DOHH2 (cell line): ENCODE measurements around the gene NFE2L1.
A peak's percentile ranks its signal among the peaks of the same experiment; 100 is the strongest.
"Not testable (repeated sequence)": the region's sequence is repeated elsewhere in the genome, so short reads cannot be mapped to it uniquely, and the experiment has no call there.

Experiments used
- H3F3A ChIP-seq: fragments of 200-600 bp; sonication (generic), shearing (Covaris generic); 2 replicates; pipeline ENCODE4 v1.6.0; 2016; ENCODE audit warnings: antibody characterized with exemption, mild to moderate bottlenecking; ENCODE audit not compliant: control insufficient read depth, insufficient read depth
- H3K27ac ChIP-seq: fragments of 200-600 bp; sonication (generic); 2 replicates; pipeline ENCODE4 v1.5.1; 2014; ENCODE audit warnings: low read depth, mild to moderate bottlenecking, low read length, moderate library complexity
- H3K27me3 ChIP-seq: fragments of 200-600 bp; sonication (generic); 2 replicates; pipeline ENCODE4 v1.6.1; 2014; ENCODE audit warnings: mild to moderate bottlenecking, low read length, mixed read lengths; ENCODE audit not compliant: control insufficient read depth
- H3K36me3 ChIP-seq: fragments of 200-600 bp; sonication (generic); 2 replicates; pipeline ENCODE4 v1.6.1; 2014; ENCODE audit warnings: mild to moderate bottlenecking, low read length, moderate library complexity, mixed read lengths; ENCODE audit not compliant: control insufficient read depth
- H3K4me1 ChIP-seq: fragments of 200-600 bp; sonication (generic); 2 replicates; pipeline ENCODE4 v1.6.1; 2014; ENCODE audit warnings: mild to moderate bottlenecking, low read length, mixed read lengths; ENCODE audit not compliant: control insufficient read depth
- H3K4me2 ChIP-seq: fragments of 200-600 bp; sonication (generic); 2 replicates; pipeline ENCODE4 v1.6.0; 2014; ENCODE audit warnings: mild to moderate bottlenecking, low read length, moderate library complexity
- H3K4me3 ChIP-seq: fragments of 200-600 bp; sonication (generic); 2 replicates; pipeline ENCODE4 v1.5.1; 2014; ENCODE audit warnings: mild to moderate bottlenecking, low read length, mixed read lengths
- H3K79me2 ChIP-seq: fragments of 200-600 bp; sonication (generic); 2 replicates; pipeline ENCODE4 v1.6.1; 2014; ENCODE audit warnings: mild to moderate bottlenecking, low read length, mixed read lengths; ENCODE audit not compliant: control insufficient read depth
- H3K9me2 ChIP-seq: fragments of 200-600 bp; sonication (generic); replicated peaks from 2 replicates; pipeline ENCODE4 v1.6.1; 2014; ENCODE audit warnings: mild to moderate bottlenecking, low read length, mixed read lengths; ENCODE audit not compliant: control insufficient read depth
- H3K9me3 ChIP-seq: fragments of 200-600 bp; sonication (generic); 2 replicates; pipeline ENCODE4 v1.6.1; 2014; ENCODE audit warnings: antibody characterized with exemption, low read length, mixed read lengths; ENCODE audit not compliant: control insufficient read depth, insufficient read depth
- H4K20me1 ChIP-seq: fragments of 200-600 bp; sonication (generic); 2 replicates; pipeline ENCODE4 v1.6.0; 2014; ENCODE audit warnings: low read depth, mild to moderate bottlenecking, antibody characterized with exemption, low read length, moderate library complexity; ENCODE audit not compliant: control insufficient read depth, insufficient read depth
- EZH2phosphoT487 ChIP-seq: fragments of 200-600 bp; sonication (generic); IDR thresholded peaks from 2 replicates; pipeline ENCODE4 v1.6.1; 2017; ENCODE audit warnings: borderline replicate concordance, mild to moderate bottlenecking, antibody characterized with exemption, low read length, moderate library complexity, mixed read lengths
- TF ChIP-seq, protein P1 (sequence below): fragments of 200-600 bp; sonication (generic); IDR thresholded peaks from one replicate; pipeline ENCODE4 v1.5.1; 2014; ENCODE audit warnings: antibody characterized with exemption, mild to moderate bottlenecking, low read depth, low read length; ENCODE audit not compliant: poor library complexity, severe bottlenecking

The NFE2L1 gene

DNA sequence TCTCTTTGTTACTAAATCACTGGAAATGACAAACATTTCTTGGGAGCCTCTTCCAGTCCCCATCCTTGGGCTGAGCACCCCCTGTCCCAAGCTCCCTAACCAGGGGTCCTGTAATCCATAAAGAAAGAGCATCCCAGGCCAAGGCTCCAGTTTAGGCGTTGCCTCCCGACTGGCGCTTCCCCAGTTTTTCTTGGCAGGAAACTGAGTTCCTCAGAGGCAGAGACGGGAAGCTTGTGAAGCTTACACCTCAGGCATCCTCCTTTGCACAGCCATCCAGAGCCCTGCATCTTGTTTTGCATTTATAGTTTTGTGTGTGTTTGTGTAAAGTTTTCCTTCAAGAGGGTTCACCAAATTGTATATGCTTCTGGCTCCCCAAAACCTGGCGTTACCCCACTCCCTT is 17.6 kb upstream of the NFE2L1 start:
- no peak overlapping the region for H3K27ac ChIP-seq
- no peaks in the 10 kb centered on the region for H3K36me3 ChIP-seq
- no peaks in the 10 kb centered on the region for H3K9me2 ChIP-seq
- no peaks in the 10 kb centered on the region for H3F3A ChIP-seq
- no peak overlapping the region for H3K4me3 ChIP-seq
- no peaks in the 10 kb centered on the region for H3K9me3 ChIP-seq
- H3K4me1 ChIP-seq = peaks cover 12% of the 10 kb centered on the region
- no peak for TF ChIP-seq EZH2phosphoT487
- TF ChIP-seq, protein P1, sequence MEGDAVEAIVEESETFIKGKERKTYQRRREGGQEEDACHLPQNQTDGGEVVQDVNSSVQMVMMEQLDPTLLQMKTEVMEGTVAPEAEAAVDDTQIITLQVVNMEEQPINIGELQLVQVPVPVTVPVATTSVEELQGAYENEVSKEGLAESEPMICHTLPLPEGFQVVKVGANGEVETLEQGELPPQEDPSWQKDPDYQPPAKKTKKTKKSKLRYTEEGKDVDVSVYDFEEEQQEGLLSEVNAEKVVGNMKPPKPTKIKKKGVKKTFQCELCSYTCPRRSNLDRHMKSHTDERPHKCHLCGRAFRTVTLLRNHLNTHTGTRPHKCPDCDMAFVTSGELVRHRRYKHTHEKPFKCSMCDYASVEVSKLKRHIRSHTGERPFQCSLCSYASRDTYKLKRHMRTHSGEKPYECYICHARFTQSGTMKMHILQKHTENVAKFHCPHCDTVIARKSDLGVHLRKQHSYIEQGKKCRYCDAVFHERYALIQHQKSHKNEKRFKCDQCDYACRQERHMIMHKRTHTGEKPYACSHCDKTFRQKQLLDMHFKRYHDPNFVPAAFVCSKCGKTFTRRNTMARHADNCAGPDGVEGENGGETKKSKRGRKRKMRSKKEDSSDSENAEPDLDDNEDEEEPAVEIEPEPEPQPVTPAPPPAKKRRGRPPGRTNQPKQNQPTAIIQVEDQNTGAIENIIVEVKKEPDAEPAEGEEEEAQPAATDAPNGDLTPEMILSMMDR = no peak
- no peaks in the 10 kb centered on the region for H4K20me1 ChIP-seq
- no peak overlapping the region for H3K4me2 ChIP-seq
- H3K79me2 ChIP-seq = no peaks in the 10 kb centered on the region
- H3K27me3 ChIP-seq = peaks cover 21% of the 10 kb centered on the region

DNA sequence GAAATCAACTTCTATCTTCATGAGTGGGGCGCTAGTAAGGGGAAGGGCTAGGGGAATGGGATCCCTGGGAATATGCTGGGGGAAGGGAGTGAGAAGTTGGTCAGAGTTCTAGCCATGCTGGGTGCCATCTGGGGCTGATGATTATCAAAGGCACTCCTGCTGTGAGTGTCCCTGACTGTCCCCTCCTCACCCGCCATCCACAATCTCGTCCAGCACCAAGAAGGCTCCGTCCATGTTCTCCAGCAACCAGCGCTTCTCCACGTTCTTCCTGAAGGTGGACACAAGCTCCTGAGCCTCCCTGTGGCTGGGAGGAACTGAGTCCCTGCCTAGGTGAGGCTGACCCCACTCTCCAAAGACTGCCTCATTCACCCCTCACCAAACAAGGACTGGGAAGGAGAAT is 16.2 kb upstream of the NFE2L1 start:
- Histone ChIP-seq H3K4me1 (peaks cover 4% of the 10 kb centered on the region), H3K9me3 (no peaks in the 10 kb centered on the region), H3K36me3 (no peaks in the 10 kb centered on the region), H4K20me1 (no peaks in the 10 kb centered on the region), H3K4me3 (no peak overlapping the region), H3K9me2 (no peaks in the 10 kb centered on the region), H3F3A (0 out of 2 replicates have a peak, but pooled peaks cover 2% of the 10 kb centered on the region), H3K4me2 (no peak overlapping the region), H3K27me3 (peaks cover 26% of the 10 kb centered on the region), H3K27ac (no peak overlapping the region), H3K79me2 (no peaks in the 10 kb centered on the region)
- no peak for TF ChIP-seq EZH2phosphoT487
- TF ChIP-seq, protein P1 = no peak

DNA sequence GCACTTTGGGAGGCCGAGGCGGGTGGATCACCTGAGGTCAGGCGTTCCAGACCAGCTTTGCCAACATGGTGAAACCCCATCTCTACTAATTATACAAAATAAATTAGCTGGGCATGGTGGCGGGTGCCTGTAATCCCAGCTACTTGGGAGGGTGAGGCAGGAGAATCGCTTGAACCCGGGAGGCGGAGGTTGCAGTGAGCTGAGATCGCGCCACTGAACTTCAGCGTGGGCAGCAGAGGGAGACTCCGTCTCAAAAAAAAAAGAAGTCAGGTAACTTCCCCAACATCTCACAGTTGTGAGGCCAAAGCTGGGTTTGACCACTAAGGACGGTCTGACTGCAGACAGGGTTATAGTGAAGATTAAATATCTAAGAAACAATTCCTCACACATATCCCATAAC is 13.4 kb upstream of the NFE2L1 start:
- not testable (repeated sequence) for H3K9me3 ChIP-seq, H3K79me2 ChIP-seq, H3K4me2 ChIP-seq, H3K4me3 ChIP-seq, H3K9me2 ChIP-seq, H3K27ac ChIP-seq, H3F3A ChIP-seq, H3K36me3 ChIP-seq, H4K20me1 ChIP-seq
- Histone ChIP-seq H3K27me3 (peaks cover 39% of the 10 kb centered on the region), H3K4me1 (peaks cover 18% of the 10 kb centered on the region)

- Histone ChIP-seq H3K4me2 (peak overlapping the region; percentile 97), H3K27me3 (peaks cover 37% of the 10 kb centered on the region), H3K27ac (no peak overlapping the region), H3F3A (peaks cover 7% of the 10 kb centered on the region; the same call in 1 of the 2 replicates), H3K79me2 (no peaks in the 10 kb centered on the region), H4K20me1 (no peaks in the 10 kb centered on the region), H3K9me3 (no peaks in the 10 kb centered on the region), H3K36me3 (no peaks in the 10 kb centered on the region), H3K4me3 (peak overlapping the region; percentile 81), H3K4me1 (peaks cover 18% of the 10 kb centered on the region), H3K9me2 (no peaks in the 10 kb centered on the region)
- no peak for TF ChIP-seq EZH2phosphoT487
Measured at GRCh38 chr17:48036693-48037035, 11.5 kb upstream of the NFE2L1 start.
